NCI-H524 treated with DMSO at 0.1 percent for 48 hours (cell line): ENCODE measurements around the gene MAFG.

Experiments
- DNase-seq: peaks from one replicate; lab custom pipeline; 2025; lab: John Stamatoyannopoulos, UW

MAFG gene

DNA sequence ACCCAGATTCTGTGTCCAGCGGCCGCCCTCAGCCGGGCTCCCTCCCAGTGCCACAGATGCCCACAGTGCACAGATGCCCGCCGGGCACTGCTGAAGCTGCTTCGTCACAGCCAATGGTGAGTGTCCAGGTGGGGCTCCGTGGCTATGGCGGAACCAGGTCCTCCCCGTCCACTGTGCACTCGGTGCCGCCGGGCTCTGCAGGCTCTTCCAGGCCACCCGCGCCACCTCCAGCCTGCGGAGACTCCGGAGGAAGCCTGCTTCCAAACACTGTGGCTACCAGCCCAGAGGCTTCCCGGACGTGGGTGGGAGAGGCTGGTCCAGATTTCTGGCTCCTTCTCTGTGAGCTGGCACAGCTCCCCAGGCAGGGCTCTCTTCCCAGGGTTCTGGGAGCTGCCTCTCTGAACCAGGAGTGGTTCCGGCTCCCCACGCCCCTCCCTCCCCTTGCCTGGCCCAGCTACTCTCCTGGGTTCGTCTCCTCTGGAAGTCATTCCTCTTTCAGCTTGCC, 12.4 kb upstream of the MAFG start:
- DNase-seq = no peak

GRCh38 chr17:81939218-81939617, 11.7 kb upstream of the MAFG start:
- DNase-seq = no peak

- DNase-seq = no peak
Measured at GRCh38 chr17:81935709-81936084, 8.2 kb upstream of the MAFG start.

GRCh38 chr17:81934850-81935708, 7.5 kb upstream of the MAFG start:
- DNase-seq = no peak

DNA sequence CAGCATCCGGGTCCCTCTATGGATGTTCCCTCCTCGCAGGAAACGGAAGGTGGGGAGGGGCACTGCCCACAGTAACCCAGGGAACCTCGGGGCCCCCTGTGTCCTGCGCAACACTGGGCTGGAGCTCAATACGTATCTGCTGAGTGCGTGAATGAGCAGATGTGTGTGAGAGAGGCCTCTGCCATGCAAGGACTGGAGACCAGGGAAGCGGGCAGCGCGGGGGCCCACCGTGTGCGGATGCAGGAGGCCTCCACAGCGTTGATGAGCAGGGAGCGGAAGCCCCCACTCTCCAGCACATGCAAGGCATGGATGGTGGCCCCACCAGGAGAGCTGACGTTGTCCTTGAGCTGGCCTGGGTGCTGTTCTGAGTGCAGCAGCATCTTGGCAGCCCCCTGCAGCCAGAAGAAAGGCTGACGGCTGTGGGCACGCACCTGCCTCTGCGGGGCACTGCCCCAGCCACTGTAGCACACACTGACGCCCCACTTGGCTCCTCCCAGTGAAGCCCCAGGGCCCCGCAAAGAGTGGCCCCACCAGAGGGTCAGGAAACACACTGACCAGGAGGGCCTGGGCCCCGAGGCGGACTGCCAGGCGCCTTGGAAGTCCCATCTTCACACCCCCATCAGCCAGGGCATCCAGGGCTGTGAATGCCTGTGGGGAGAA, 6.7 kb upstream of the MAFG start:
- DNase-seq = no peak

GRCh38 chr17:81933178-81933699, 5.7 kb upstream of the MAFG start:
- DNase-seq = no peak

GRCh38 chr17:81932333-81932983, 4.9 kb upstream of the MAFG start:
- DNase-seq = no peak

DNA sequence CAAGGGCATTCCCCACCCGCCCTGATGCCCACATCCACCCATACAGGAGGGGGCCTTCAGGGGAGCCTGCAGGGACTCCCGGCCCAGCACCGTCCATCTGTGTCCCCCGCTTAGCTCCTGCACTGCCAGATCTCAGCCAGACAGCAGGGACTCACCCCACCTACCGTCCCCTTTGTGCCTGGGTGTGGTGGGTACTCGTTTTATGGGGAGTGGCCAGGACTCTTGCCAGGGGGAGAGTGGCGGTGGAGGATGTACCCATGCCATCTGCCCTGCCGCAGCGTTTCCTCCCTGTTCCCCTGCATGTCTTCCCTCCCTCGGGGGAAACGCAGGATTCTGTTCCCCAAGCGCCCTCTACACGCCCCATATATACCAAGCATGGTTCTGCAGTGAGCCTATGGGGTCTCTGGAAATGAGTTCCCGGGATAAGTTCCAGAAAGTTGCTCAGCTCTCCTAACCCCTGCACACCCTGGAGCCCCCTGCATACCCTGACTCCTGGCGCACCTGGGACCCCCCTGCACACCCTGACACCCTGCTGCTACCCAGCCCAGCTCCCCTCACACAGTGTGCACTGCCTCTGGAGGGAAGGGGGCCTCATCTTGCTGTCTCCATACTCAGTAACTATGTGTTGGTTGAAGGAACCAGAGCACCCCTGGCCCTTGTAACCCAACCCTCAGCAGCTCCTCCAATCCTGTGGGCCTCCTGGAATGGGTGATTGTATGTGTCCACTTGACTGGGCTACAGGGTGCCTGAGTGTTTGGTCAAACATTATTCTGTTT, 4.2 kb upstream of the MAFG start:
- DNase-seq = peak; percentile 84

- no peak for DNase-seq
Measured at GRCh38 chr17:81931189-81931556, 3.6 kb upstream of the MAFG start.

DNA sequence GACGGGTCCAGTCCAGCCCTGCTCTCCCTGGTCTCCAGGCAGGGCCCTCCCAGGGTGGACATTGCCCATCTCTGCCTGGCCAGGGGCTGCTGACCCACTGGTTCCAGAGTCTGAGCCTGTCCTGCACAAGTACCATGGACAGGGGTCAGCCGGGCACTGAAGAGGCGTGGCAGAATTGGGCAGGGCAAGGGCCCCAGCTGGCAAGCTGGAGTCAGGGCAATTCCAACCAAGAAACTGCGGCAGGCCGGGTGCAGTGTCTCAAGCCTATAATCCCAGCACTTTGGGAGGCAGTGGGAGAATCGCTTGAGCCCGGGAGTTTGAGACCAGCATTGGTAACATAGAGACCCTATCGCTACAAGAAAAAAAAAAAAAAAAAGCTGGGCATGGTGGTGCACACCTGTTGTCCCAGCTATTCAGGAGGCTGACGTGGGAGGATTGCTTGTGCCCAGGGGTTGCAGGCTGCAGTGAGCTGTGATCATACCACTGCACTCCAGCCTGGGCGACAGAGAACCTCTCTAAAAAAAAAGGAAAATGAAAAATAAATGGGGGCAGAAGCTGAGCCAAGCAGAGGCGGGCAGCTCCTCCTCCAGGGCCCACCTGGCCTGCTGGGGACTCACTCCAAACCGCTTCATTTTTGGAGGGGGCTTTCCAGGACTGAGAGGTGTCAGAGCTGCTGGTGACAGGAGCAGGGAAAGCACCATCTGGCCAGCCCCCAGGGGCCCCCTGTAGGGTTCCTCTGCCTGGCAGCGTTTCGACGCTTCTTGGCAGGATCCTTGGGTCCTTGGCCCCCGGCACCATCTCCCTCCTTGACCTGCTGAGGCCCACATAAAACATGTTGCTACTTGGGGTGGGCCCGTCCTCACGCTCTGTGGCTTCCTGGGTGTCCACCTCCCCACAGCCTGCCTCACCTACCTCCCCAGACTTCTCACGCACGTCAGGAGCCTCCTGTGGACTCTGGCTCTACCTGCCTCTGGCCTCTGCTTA, 2.9 kb upstream of the MAFG start:
- DNase-seq = peak; percentile 67

DNA sequence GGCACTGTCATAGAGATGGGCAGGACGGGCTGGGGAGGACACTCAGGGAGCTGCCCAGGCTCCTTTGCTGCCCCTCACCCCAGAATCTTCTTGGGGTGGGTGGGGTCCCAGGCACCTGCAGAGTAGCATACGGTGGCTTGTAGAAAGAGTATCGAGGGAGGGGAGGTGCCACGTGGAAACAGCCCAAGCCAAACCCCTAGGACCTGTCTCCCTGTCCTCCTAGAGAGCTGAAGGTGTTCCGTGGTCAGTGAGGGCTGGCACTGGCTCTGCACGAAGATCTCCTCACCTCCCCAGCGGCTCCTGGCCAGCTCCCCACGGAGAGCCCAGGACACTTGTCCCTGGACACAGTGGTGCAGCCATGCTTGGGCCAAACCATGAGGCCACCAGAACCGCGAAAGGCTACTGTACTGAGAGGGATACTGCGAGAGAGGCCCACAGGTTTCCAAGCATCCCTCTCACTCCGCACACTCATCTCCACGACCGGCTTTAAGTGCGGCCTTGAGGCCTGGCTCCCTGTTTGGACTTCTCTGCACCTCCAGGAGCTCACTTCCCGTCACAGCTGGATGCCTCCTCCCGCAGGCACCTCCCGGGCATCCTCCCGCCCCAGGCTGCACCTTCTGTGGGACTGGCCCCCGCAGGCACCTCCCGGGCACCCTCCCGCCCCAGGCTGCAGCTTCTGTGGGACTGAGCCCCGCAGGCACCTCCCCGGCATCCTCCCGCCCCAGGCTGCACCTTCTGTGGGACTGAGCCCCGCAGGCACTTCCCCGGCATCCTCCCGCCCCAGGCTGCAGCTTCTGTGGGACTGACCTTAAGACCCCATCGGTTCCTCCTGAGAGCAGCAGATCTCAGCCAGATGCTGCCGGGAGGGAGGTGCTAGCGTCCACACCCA, 2.0 kb upstream of the MAFG start:
- no peak for DNase-seq

DNA sequence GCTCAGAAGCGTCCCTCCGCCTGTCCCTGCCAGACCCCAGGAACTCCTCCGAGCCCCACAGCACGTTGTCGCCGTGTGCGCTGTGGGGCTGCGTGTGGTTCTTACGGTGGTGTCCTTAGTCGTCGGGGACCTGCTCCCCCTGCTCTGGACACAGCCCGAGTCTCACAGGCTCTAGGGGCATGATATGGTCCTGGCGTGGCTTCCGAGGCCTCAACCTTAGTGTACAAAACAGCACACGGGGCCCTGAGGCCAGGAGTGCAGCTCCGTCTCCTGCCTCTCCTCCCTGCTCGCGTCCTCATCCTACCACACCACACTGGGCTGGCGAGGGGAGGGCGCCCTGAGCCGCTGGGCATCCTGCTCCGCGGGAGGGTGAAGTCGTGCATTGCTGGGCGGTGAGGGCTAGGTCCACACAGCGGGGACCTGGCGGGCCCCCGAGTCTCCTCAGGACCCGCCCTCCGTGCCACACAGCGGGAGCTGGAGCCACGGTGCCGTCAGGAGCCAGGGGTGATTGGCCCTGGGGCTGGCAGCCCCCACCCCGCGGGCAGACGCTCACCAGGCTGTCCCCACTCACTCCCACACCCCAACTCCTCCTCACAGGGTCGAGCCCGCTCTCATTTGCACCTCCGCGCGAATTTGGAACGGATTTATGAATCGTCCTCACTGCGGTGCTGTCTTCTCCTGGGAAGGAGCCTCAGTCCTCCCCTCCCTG, 1.2 kb upstream of the MAFG start:
- DNase-seq = no peak

DNA sequence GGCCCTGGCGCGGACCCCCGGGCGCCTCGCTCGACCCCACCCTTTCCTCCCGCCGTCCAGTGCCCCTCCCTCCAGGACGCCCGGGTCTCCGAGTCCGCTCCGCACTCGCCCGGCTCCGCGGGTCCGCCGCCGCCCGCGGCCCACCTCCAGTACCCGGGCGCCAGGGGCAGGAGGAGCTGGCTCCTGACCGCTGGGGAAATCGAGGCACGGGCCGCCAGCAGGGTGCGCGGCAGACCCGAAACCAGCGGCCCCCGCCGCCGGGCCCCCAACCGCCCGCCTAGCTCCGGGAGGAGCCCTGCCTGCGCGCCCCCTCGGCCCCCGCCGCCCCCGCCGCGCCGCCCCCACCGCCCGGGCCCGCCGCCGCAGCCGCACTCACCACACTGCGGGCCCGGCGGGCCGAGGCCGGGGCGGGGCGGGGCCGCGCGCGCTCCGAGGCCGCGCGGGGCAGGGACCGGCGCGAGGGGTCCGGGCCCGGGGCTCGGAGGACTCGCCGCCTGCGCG, 333 bp downstream of the MAFG start:
- no peak for DNase-seq

DNA sequence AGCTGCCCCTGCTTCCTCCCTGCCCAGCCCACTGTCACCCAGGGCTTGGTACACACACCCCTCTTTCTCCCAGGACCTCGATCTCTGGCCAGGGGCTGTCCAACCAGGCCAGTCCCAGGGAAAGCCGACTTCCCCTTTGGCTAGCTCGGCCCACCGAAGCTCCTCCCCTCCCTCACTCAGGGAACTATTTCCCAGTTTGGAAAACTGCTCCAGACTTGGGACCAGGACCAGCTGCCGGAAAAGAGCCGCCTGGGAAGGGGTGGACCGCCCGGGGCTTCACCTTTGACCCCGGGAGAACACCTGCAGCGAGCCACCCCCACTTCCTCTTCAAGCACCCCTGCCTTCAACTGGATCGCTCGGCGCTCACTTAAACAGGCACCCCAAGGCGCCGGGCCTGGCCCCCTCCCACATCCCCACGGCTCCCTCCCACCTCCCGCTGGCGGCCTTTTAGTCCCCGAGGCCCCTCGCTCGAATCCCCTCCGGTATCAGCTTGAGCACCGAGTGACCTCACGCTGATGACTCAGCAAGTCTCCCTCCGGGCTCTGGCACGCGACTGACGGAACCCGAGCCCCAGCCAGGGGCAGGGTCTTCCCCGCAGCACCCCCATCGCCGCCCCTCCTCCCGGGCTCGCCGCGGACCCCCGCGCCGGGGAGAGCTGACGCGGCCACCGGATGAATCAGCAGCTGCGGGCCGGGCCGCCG, 934 bp downstream of the MAFG start:
- no peak for DNase-seq

- no peak for DNase-seq
Measured at GRCh38 chr17:81925860-81926450, 1.6 kb downstream of the MAFG start.

GRCh38 chr17:81924557-81925532, 2.7 kb downstream of the MAFG start:
- no peak for DNase-seq
